G401 (cell line): ENCODE data around the gene LILRB2. TPM values are rescaled to one million over a fixed set of nuclear protein-coding genes. Genes with fewer than 3 reads are reported as not detected.
"Not testable (repeated sequence)": the region's sequence is repeated elsewhere in the genome, so short reads cannot be mapped to it uniquely, and the experiment has no call there.

Experiments
- DNase-seq: peaks from one replicate; pipeline ENCODE4 v3.0.0-alpha.2; 2015; ENCODE audit warnings: low spot score
- in situ Hi-C: cut with HindIII; loops from 2 replicates; pipeline ENCODE4 v1.10.0; 2016; ENCODE audit warnings: low sequenced_read_pairs, mixed read lengths
- total RNA-seq: library from RNA; depleted of rRNA; stranded (reverse); fragments of >200 nt; shearing (Covaris generic); gene quantifications from 2 replicates; pipeline ENCODE4 v1.2.3, GENCODE V29; 2014; rRNA removed

Gene LILRB2
- not detected in 2 replicates for total RNA-seq

DNA sequence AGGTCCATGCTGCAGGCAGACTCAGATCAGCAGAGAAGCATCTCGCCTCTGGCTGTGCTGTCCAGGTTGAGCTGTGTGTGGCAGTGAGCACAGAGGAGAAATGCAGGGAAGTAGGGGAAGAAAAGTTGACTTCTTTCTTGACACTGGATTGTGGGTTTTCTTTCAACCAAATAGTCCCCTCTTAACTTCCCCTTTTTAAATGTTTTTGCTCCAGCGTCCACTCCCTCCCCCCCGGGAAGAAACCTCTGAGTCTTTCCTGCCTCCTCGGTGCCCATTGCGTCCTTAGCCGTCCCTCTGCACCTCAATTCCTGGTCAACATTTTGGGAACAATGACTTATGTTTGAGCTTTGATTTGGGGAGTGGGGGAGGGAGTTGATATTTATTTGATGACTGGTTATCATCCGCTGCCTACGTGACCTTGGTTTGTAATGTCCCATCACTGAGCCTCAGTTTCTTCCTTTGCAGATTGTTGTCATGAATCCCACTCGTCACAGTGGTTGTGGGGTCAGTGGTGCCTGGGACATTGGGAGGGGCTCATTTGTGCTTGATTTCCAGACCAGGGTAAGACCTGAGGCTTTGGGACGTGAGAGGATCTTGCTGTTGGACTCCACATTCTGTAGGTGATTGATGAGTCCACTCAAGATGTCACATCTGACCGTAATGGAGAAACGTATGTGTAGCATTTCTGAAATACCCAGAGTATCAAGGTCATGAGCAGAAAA lies at the start of gene LILRB2:
Gene LILRB2, minus strand, starts transcription at position 104 of the 722 bp plus-strand sequence. CDS start 614 bp downstream, outside the sequence.
- DNase-seq, result no peak
- in situ Hi-C loops, result loop anchor here (5.0 to 10.0 kb wide), 2 partner anchors 71 to 76 kb away; partner anchors contain the start of gene RPS9

DNA sequence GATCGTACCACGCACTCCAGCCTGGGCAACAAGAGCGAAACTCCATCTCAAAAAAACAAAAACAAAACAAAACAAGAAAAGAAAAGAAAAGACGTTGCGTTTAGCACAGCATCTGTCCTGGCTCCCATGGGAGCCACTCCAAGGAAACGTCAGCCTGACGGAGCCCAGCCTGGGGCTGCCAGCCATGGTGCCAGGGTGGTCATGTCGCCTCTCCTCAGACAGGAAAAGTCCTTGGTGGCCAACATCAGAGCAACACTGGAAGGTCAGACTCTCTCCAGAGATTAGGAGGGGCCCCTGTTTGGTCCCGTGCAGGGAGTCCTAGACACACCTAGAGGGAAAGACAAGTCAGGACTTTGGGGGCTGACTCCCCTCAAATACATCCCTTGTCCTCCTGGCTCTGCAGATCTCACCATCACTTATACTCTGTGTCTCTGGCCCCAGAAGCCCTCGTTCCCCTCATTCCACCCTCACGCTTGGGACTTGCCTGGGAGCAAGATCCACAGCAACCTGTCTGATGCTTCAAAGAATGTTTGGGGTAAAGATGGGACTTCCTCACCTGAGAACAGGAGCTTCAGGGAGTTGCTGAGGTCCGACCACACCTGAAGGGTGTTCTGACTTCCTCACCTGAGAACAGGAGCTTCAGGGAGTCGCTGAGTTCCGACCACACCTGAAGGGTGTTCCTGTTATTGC lies 48.7 kb upstream of the LILRB2 start:
- in situ Hi-C loops, result no loop called here

DNA sequence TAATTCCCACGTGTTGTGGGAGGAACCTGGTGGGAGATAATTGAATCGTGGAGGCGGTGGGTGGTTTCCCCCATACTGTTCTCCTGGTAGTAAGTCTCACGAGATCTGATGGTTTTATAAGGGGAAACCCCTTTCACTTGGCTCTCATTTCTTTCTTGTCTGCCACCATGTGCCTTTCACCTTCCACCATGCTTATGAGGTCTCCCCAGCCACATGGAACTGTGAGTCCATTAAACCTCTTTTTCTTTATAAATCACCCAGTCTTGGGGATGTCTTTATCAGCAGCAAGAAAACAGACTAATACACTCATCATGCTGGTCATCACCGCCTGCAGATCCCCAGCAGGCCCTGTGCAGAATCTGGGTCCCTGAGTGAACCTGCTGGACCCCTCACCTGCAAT lies 47.9 kb upstream of the LILRB2 start:
- not testable (repeated sequence) for DNase-seq

More for the DNA sequence above, 48.7 kb upstream of the LILRB2 start:
- DNase-seq, result no peak

DNA sequence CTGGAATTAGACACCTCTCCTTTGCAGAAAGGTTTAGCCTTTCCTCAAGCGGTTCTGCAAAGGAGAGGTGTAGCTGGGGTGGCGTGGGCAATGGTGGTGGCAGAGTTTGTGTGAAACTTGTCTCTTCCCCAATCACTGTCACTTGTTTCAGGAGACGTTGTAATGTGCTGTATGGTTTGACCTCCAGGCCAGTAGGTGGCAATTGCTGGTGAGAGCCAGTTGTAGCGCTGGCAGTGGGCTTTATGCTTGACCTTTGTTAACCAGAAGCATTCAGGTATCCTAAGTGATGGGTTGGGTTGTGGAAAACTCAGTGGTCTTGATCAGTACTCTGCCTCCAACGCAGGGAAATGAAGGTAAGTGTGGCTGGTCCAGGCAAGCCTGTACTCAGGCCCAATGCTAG lies 44.7 kb upstream of the LILRB2 start:
- no peak for DNase-seq

More for the DNA sequence above, 47.9 kb upstream of the LILRB2 start:
- in situ Hi-C loops, result not testable (repeated sequence)

DNA sequence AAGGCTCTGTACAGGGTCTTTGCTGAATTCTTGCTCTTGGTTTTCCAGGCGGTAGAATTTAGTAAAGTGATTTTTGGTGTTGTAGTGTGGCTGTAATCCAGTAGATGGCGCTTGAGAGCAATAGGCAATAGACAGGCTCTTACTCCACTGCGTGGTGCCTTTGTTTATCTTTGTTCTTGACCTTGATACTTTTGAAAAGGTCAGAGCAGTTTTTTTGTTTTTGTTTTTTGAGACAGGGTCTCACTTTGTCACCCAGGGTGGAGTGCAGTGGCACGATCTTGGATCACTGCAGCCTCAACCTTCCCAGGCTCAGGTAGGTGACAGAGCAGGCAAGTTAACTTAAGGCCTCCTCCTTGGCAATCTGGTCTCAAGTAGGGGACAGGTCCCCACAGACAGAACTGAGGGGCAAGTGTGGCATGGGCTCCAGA lies 44.3 kb upstream of the LILRB2 start:
- DNase-seq, result peak; percentile 27
- in situ Hi-C loops, result no loop called here

More for the DNA sequence above, 44.7 kb upstream of the LILRB2 start:
- in situ Hi-C loops, result no loop called here

DNA sequence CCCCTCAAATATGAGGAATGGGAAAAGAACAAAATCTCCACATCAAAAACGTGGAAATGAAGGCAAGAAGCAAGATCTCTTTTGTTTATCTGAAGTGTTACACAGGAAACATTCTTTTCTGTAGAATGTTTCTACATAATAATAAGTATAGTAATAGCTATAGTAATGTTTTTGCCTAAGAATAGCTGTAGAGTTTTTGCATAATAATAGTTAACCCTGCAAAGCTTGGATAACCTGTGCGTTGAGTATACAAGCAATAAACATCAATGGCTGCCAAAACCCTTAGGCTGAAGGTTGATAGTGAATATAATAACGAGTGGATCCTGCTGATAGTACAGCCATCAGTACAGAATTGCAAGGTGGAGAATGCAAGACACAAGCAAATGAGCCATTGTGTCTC lies 43.2 kb upstream of the LILRB2 start:
- DNase-seq, result no peak
- in situ Hi-C loops, result no loop called here

DNA sequence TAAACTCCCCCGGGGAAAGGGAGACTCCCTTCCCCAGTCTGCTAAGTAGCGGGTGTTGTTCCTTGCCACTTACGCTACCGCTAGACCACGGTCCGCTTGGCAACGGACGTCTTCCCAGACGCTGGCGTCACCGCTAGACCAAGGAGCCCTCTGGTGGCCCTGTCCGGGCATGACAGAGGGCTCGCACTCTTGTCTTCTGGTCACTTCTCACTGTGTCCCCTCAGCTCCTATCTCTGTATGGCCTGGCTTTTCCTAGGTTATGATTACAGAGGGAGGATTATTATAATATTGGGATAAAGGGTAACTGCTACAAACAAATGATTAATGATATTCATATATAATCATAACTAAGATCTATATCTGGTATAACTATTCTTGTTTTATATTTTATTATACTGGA lies 42.0 kb upstream of the LILRB2 start:
- in situ Hi-C loops, DNase-seq: not testable (repeated sequence)

DNA sequence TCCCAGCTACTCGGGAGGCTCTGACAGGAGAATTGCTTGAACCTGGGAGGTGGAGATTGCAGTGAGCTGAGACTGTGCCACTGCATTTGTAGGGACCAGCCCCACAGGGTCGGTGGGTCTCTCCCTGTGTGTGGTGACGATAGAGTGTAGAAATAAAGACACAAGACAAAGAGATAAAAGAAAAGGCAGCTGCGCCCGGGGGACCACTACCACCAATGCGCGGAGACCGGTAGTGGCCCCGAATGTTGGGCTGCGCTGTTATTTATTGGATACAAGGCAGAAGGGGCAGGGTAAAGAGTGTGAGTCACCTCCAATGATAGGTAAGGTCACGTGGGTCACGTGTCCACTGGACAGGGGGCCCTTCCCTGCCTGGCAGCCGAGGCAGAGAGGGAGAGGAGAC lies 41.4 kb upstream of the LILRB2 start:
- DNase-seq, in situ Hi-C loops: not testable (repeated sequence)

DNA sequence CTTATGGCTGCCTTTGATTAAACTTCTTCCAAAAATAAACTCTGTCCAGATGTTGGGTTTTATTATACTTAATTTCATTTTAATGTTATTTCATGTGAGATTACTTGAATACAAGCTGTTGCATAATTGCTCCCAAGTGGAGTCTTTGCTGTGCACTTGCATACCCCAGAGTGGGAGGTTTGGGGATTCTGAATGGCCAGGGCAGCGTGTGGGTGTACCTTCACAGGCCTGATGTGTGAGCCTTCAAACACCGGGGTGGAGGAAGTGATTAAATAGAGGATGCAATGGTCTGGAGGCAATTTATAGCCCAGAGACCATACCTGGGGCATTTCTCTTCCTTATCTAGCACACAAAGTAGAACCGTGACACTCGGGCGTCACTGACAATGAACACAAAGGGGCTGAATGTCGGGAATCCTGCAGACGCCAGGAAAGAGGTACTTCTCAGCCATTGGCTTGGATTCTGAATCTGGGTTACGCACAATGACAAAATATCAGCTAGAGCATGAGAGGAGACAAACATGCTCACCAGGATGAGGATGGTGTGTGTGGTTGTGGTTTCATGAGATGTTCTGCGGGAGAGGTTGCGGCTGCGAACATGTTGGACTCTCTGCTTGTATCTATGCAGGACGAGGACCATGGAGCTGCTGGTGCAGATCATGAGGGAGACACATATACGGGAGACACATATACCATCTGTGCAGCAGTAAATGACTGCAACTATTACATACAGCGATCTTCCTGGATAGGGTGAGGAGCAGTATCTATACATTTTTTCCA lies 39.2 kb upstream of the LILRB2 start:
- in situ Hi-C loops, result no loop called here
- DNase-seq, result no peak

DNA sequence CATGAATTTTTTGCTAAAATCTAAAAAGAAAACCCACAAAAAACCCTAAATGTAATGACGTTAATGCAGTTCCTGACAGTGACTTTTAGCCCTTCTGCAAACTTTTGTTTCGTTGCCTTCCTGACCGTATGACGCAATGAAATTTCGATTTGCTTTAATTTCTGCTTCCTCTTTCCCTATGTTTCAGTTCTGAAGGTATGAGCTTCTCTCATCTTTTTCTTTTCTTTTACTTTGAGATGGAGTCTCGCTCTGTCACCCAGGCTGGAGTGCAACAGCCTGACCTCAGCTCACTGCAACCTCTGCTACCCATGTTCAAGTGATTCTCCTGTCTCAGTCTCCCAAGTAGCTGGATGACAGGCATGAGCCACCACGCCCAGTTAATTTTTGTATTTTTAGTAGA lies 38.1 kb upstream of the LILRB2 start:
- in situ Hi-C loops, result no loop called here
- no peak for DNase-seq

DNA sequence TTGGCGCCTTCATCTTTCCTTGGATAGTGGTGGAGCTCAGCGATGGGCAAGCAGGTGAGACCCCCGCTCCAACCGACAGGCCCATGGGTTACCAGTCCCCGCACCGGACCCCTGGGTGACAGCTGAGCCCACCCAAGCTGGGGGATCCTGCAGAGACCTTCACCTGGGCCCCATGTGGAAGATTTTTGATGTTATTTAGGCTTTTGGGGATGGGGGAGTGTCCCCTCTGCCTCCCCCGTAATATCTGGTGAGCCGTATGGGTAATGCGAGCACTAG lies 37.0 kb upstream of the LILRB2 start:
- in situ Hi-C loops, result no loop called here
- DNase-seq, result no peak

DNA sequence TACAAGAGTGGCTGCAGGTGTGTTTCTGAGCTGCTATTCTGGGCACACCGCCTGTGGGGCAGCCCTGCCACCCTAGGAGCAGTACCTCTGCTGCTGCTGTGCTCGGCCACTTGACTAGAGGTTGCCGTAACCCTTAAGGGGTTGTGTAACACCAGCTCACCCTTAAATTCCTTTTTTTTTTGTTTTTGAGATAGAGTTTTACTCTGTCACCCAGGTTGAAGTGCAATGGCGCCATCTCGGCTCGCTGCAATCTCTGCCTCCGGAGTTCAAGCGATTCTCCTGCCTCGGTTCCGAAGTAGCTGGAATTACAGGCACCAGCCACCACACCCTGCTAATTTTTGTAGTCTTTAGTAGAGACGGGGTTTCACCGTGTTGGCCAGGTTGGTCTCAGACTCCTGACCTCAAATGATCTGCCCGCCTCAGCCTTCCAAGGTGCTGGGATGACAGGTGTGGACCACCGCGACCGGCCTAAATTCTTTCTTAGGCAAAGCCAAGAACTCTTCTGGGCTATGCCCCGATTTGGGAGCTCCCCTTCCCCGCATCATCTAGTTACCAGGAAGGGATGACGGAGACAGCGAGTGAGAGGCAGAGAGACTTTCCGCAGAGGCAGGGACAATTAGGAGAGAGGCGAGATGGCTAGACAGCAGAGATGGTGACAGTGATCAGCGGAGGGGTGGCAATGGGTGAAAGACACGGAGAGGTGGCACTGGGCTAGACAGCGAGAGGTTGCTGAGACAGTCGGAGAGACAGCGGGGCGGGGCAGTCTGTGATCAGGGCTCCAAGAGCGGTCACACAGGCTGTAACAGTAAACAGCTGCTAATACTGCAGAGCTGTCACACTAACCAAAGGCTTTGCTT lies 36.4 kb upstream of the LILRB2 start:
- in situ Hi-C loops, result no loop called here
- no peak for DNase-seq

DNA sequence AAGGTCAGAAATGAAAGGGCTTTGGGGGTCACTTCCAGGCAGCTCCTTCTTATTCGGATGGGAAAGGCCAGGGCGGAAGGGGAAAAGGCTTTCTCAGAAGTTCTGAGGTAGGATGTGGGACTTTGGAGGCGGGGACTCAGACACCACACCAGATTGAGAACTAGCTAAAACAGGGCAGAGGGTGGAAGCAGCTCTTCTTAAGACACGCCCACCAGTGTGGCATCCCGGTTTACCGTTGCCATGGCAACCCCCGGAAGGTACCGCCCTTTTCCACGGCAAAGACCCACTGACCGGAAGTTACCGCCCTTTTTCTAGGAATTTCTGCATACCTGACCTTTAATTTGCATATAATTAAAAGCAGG lies 35.8 kb upstream of the LILRB2 start:
- no peak for DNase-seq
- in situ Hi-C loops, result no loop called here

DNA sequence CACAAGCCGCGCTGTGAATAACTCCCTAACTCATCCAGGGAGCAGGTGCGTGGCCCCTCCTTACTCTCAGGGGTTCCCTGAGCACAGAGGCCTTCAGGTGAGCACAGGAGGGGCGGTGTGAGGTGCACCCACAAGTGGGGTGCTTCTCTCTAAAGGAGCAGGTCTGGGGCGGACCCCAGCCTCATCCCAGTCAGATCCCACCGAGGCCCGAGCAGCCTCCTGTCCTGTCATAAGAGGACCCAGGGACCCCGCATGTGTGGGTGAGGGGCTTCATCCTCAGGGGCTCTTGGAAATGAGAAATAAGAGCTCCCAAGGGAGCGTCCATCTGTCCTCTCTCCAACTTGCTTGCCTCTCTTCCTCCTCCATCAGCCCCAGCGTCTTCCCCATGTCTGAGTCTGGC lies 35.0 kb upstream of the LILRB2 start:
- DNase-seq, result no peak
- in situ Hi-C loops, result no loop called here

DNA sequence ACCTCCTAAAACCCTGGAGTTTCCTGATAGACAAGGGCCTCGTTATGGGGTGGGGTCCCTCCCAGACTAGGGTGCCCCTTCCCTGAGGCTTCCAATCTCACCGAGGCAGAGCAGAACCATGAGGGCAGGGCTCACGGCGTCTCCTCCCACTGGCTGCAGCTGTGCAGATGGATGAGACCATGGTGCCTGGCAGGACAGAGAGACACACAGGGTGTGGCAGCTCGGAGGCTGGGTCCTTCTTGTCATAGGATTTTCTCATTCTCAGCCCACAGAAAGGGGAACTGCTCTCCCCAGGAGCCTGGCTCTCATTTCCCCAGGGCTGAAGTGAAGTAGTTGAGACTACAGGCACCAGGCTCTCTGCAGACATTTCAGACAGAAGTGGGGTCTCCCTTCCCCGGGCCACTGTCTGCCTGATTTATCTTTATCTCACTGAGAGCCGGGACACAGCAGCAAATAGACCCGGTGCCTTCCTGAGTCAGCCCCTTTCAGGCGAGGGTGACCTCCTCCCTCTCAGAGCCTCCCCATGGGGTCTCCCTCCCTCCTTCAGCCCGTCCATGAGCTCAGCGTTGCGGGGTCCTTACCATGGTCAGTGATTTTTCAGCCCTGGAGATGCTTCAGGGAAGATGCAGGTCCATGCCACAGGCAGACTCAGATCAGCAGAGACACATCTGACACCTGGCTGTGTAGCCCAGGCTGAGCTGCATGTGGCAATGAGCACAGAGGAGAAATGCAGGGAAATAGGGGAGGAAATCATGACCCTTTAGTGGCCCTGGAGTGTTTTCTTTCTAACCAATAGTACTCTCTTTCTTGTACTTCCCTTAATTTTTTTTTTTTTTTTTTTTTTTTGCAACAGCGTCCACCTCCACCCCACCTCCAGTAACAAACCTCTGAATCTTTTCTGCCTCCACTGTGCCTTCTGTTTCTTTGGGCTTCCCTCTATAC lies 31.8 kb upstream of the LILRB2 start, which contains the start of gene LILRA5:
Gene LILRA5, minus strand, starts transcription at position 731 of the 942 bp plus-strand sequence. Its CDS starts 147 bp downstream, at position 584.
- in situ Hi-C loops, result no loop called here
- DNase-seq, result no peak

DNA sequence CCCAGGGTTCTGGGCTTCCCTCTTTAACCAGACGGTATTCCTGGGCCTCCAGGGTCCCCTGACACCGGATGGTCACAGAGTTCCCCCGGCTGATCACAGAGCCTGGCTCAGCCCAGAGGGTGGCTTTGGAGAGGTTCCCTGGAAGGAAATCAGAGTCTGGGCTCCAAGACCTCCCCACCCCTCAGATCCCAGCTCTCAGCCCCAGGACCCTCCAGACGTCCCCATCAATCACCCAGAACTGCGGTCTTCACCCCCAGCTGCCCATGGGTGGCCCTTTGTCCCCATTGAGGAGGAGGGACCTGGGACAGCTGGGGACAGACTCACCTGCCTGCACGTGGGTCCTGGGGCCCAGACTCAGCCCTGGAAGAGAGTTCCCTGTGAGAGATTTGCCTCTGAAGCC lies 31.1 kb upstream of the LILRB2 start:
- in situ Hi-C loops, result no loop called here
- no peak for DNase-seq

DNA sequence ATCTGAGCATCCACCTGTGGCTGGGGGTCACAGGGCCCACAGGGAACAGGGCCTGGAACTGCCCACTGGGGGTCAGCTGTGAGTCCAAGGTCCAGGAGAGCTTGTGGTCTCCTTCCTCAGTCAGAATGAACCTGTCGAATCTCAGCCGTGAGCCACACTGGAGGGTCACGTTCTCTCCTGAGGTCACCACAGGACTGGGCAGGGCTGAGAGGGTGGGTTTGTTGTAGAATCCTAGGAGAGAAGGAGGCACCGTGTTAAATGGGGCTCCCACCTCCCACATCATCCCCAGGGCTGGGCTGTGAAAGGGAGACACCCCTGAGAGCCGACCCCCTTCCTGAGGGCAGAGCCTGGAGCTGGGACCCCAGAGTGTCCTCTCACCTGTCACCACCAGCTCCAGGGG lies 30.6 kb upstream of the LILRB2 start:
- DNase-seq, result no peak
- in situ Hi-C loops, result no loop called here

DNA sequence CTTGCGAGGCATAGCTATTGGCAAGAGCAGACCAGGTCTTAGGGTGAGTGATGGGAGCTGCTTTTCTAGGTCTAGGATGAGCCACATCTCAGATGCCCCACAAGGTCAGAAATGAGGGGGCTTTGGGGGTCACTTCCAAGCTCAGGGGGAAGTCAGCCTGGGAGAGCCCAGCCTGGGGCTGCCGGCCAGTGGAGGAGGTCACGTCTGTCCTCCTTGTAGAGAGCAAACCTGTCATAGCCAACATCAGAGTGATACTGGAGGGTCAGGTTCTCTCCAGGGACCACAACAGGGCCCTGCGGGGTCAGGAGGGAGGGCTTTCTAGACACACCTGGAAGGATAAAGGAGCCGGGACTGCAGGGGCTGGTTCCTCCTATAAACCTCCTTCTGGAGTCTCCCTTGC lies 29.6 kb upstream of the LILRB2 start:
- DNase-seq, result no peak
- in situ Hi-C loops, result no loop called here
